MCF 10A (cell line): Measurements from ENCODE around the gene SCN1A. TPM values are rescaled to one million over a fixed set of nuclear protein-coding genes. Genes with fewer than 3 reads are reported as not detected.

Source experiments
- BruUV-seq: library from RNA; stranded (reverse); fragments of 400-500 nt; replicated peaks from 2 replicates; lab custom pipeline; 2021; lab: Mats Ljungman, UMichigan
- CTCF ChIA-PET: fragments of 300-600 bp; sonication (Branson Sonifier 250); formaldehyde crosslinking; extraction: SDS; loops from one replicate; lab custom pipeline; 2021; ENCODE audit warnings: antibody characterized with exemption, inconsistent platforms; lab: Yijun Ruan, JAX
- POLR2A ChIA-PET: fragments of 300-600, 350-650 bp; sonication (Branson Sonifier 250); formaldehyde crosslinking; extraction: SDS; loops from one replicate; lab custom pipeline; 2020; ENCODE audit warnings: antibody characterized with exemption, inconsistent platforms; lab: Yijun Ruan, JAX
- DNase-seq: peaks from one replicate; pipeline ENCODE4 v3.0.0-alpha.2; 2018; ENCODE audit not compliant: unreplicated experiment
- H3K27ac Mint-ChIP-seq: one replicate; pipeline ENCODE4 v1.8.0; 2022; ENCODE audit warnings: mild to moderate bottlenecking, low read depth, mixed read lengths; ENCODE audit not compliant: unreplicated experiment
- H3K27me3 Mint-ChIP-seq: one replicate; pipeline ENCODE4 v1.8.0; 2022; ENCODE audit warnings: mixed read lengths; ENCODE audit not compliant: insufficient read depth, unreplicated experiment
- H3K36me3 Mint-ChIP-seq: one replicate; pipeline ENCODE4 v1.8.0; 2022; ENCODE audit warnings: mild to moderate bottlenecking, moderate library complexity, mixed read lengths; ENCODE audit not compliant: insufficient read depth, unreplicated experiment
- H3K4me1 Mint-ChIP-seq: one replicate; pipeline ENCODE4 v1.8.0; 2022; ENCODE audit warnings: mixed read lengths; ENCODE audit not compliant: insufficient read depth, unreplicated experiment
- H3K4me3 Mint-ChIP-seq: one replicate; pipeline ENCODE4 v1.8.0; 2022; ENCODE audit warnings: mild to moderate bottlenecking, moderate library complexity, mixed read lengths; ENCODE audit not compliant: unreplicated experiment
- H3K9me3 Mint-ChIP-seq: one replicate; pipeline ENCODE4 v1.8.0; 2022; ENCODE audit warnings: mixed read lengths; ENCODE audit not compliant: unreplicated experiment
- intact Hi-C: fragments of 100-400 bp; cut with micrococcal nuclease; formaldehyde crosslinking; loops from 2 replicates; pipeline ENCODE4 v1.14.1; 2022
- total RNA-seq: library from RNA; stranded (reverse); gene quantifications from 2 replicates; pipeline ENCODE4 v1.2.3, GENCODE V29; 2022
- TF ChIP-seq, protein P1 (sequence below): fragments of 200-600 bp; IDR thresholded peaks from one replicate; pipeline ENCODE4 v1.8.0; 2022; ENCODE audit warnings: antibody characterized with exemption, mild to moderate bottlenecking; ENCODE audit not compliant: unreplicated experiment

SCN1A gene
- total RNA-seq, 1 experiment from 2014 or later = not detected

DNA sequence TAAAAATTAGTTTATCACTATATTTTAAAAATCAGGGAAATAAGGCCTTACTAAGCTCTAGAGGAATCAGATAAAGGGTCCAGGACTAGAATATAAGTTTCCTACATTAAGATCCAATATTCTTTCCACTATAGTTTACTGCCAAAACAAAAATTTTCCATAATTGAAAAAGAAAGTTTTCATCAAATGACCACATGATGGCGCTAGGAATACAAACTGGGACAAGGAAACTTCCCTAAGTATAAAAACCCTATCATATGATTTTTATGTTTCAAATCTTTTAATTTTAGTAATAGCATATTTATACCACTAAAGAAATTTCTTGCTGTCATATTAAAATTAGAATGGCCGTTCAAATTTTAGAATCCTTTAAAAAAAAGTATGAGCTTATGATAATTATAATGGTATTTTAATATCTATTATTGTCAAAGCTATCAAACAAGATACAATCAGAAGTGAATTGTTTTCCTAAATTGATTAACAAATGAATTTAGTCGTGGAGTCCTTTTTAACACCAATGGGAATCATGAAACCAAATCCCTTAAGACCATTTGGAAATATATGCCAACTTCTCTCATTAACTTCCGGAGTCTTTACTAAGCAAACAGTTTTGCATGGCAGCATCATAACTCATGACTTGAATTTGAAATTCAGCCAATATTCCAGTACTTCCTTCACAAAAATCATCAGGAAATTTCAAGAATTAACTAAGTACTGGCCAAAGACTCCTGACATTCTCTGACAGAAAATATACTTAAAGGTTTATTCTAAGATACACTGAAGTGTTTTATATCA, 70.3 kb downstream of the SCN1A start:
- no peak overlapping the region for H3K27ac Mint-ChIP-seq

DNA sequence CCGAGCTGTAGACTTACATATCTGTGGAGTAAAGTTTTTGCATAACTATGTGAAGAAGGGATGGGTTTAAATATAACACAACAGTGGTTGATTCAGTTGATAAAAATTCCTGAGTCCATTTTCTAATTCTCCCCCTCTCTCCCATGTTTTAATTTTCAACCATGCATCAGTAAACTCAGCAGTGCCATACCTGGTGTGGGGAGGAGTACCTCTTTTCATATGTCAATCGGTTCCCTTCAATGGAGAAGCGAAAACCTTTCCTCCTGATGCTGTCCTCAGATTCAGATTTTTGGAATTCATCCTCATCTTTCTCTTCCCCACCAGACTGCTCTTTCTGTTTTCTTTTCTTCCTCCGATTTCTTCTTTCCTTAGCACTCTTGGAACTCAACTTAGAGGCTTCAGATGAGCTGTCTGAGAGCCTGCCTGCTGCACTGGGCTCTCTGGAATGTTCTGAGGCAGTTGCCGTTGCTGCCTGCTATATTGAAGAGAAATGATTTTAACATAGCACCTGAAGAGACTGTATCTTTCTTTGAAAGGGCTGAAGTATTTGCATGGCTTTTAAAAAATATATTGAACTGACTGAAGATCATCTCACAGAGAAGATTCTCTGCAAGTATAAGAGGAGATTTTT, 82.9 kb downstream of the SCN1A start:
- no peaks in the 10 kb centered on the region for H3K4me1 Mint-ChIP-seq
- ChIA-PET POLR2A (no interaction called here), CTCF (no interaction called here)
- no peak overlapping the region for H3K4me3 Mint-ChIP-seq
- no peak for DNase-seq
- intact Hi-C loops = no loop called here
- H3K9me3 Mint-ChIP-seq = no peaks in the 10 kb centered on the region
- TF ChIP-seq, protein P1, sequence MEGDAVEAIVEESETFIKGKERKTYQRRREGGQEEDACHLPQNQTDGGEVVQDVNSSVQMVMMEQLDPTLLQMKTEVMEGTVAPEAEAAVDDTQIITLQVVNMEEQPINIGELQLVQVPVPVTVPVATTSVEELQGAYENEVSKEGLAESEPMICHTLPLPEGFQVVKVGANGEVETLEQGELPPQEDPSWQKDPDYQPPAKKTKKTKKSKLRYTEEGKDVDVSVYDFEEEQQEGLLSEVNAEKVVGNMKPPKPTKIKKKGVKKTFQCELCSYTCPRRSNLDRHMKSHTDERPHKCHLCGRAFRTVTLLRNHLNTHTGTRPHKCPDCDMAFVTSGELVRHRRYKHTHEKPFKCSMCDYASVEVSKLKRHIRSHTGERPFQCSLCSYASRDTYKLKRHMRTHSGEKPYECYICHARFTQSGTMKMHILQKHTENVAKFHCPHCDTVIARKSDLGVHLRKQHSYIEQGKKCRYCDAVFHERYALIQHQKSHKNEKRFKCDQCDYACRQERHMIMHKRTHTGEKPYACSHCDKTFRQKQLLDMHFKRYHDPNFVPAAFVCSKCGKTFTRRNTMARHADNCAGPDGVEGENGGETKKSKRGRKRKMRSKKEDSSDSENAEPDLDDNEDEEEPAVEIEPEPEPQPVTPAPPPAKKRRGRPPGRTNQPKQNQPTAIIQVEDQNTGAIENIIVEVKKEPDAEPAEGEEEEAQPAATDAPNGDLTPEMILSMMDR = no peak
- no TSS peak for BruUV-seq
- H3K27ac Mint-ChIP-seq = no peak overlapping the region
- no peaks in the 10 kb centered on the region for H3K36me3 Mint-ChIP-seq
- H3K27me3 Mint-ChIP-seq = peaks cover 44% of the 10 kb centered on the region

More for the DNA sequence above, 70.3 kb downstream of the SCN1A start:
- no peaks in the 10 kb centered on the region for H3K4me1 Mint-ChIP-seq
- H3K4me3 Mint-ChIP-seq = no peak overlapping the region
- TF ChIP-seq, protein P1 = peak; percentile 46
- peak; percentile 44 for DNase-seq
- no peaks in the 10 kb centered on the region for H3K36me3 Mint-ChIP-seq
- peaks cover 39% of the 10 kb centered on the region for H3K27me3 Mint-ChIP-seq
- ChIA-PET CTCF (interaction anchor here (0.6 to 5.7 kb wide), 19 partner anchors 9 to 887 kb away, joined by 3 to 73 read pairs (median 3); partner anchors contain the start of gene SCN1A), POLR2A (interaction anchor here (1.2 kb wide), 1 partner anchor 71 kb away, joined by 4 read pairs; the partner anchor contains the start of gene SCN1A)
- intact Hi-C loops = loop anchor here (1.0 to 5.0 kb wide), 3 partner anchors 71 to 361 kb away; partner anchors contain the start of gene SCN1A
- no peaks in the 10 kb centered on the region for H3K9me3 Mint-ChIP-seq
- no TSS peak for BruUV-seq

DNA sequence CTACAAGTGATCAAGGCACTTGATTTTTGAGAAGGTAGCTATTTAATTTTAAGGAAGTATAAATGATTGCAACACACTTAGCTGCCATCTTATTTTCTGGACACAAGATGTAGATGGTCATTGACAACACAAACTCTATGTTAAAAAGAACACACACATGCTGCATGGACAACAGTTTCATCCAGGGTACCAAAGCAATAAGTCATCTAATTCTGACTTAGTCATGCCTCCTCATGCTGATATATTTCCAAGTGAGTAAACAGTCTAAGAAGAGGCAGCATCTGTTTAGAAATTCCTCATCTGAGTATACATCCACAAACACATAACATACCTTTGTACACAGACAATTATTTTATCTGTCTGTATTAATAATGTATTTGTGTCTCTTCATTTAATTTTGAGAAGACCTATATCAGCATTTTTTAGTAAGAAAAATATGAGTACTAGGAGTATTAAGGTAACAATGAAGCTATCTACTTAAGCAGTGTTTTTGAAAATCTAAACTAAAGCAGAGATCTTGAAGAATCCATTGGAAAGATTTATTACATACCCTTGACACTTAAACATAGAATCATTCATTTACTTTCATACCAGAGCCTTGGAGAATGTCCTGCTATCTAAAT, 84.9 kb downstream of the SCN1A start:
- H3K27ac Mint-ChIP-seq = no peak overlapping the region
- no peaks in the 10 kb centered on the region for H3K9me3 Mint-ChIP-seq
- H3K36me3 Mint-ChIP-seq = no peaks in the 10 kb centered on the region
- CTCF ChIA-PET = interaction anchor here (0.8 kb wide), 1 partner anchor 14 kb away, joined by 3 read pairs; no protein-coding TSS in a partner anchor
- BruUV-seq = no TSS peak
- intact Hi-C loops = no loop called here
- H3K4me3 Mint-ChIP-seq = no peak overlapping the region
- DNase-seq = no peak
- POLR2A ChIA-PET = no interaction called here
- H3K4me1 Mint-ChIP-seq = no peaks in the 10 kb centered on the region
- TF ChIP-seq, protein P1 = no peak
- peaks cover 37% of the 10 kb centered on the region for H3K27me3 Mint-ChIP-seq

DNA sequence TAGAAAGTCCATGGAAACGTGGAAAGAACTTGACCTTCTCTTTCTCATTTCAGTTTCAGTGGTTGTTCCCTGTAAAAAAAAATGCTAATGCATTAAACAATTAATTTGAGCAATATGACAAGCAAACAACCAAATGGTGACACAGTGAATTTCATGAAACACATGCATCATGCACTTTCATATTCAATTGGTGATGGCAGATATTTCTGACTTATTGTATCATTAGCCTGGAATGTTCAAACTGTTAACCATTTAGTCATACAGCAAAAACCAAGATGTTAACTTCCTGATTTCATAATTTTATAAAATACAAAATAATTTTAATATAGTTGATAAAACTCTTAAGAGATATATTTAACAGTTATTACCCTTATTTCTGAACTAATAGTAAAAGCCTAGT, 85.5 kb downstream of the SCN1A start:
- TF ChIP-seq, protein P1 = no peak
- Mint-ChIP-seq H3K9me3 (no peaks in the 10 kb centered on the region), H3K4me3 (no peak overlapping the region), H3K27me3 (peaks cover 31% of the 10 kb centered on the region), H3K36me3 (no peaks in the 10 kb centered on the region), H3K27ac (no peak overlapping the region), H3K4me1 (no peaks in the 10 kb centered on the region)
- ChIA-PET POLR2A (no interaction called here), CTCF (interaction anchor here (0.8 kb wide), 1 partner anchor 14 kb away, joined by 3 read pairs; no protein-coding TSS in a partner anchor)
- BruUV-seq = no TSS peak
- DNase-seq = no peak
- intact Hi-C loops = no loop called here
